HepG2 (cell line): ENCODE results near the gene CAPG. TPM values are rescaled to one million over a fixed set of nuclear protein-coding genes. Genes with fewer than 3 reads are reported as not detected.

Source experiments
- ATM ChIP-seq: fragments of 450-650 bp; IDR thresholded peaks from 2 replicates; pipeline ENCODE4 v1.7.1; 2017; ENCODE audit warnings: mild to moderate bottlenecking, borderline replicate concordance
- BHLHE40 ChIP-seq: IDR thresholded peaks from 2 replicates; pipeline ENCODE4 v1.6.1; 2011; ENCODE audit warnings: low read length, improper control_type of control experiment
- JUNB ChIP-seq: sonication (generic); formaldehyde crosslinking; IDR thresholded peaks from 2 replicates; pipeline ENCODE4 v1.8.0; 2022; ENCODE audit warnings: missing genetic modification reagents, mild to moderate bottlenecking, borderline replicate concordance
- JUND ChIP-seq: sonication (generic); formaldehyde crosslinking; IDR thresholded peaks from 2 replicates; pipeline ENCODE4 v1.8.0; 2022; ENCODE audit warnings: mild to moderate bottlenecking, missing genetic modification reagents
- LBX2 ChIP-seq: sonication (generic); formaldehyde crosslinking; IDR thresholded peaks from 2 replicates; pipeline ENCODE4 v1.5.0; 2020; ENCODE audit warnings: missing genetic modification reagents, mild to moderate bottlenecking, borderline replicate concordance
- NCOA1 ChIP-seq: sonication (generic); formaldehyde crosslinking; IDR thresholded peaks from 2 replicates; pipeline ENCODE4 v1.9.0; 2021; ENCODE audit warnings: missing genetic modification reagents
- SOX13 ChIP-seq, 3 experiments: fragments of 450-650 bp in 1 of 3; sonication (generic) in 1 of 3; formaldehyde crosslinking in 1 of 3; IDR thresholded peaks in 2 of 3; conservative IDR thresholded peaks in 1 of 3; 2 replicates each; pipeline versions ENCODE4 v1.5.0 to v1.6.1; 2016 to 2020; ENCODE audit warnings: antibody characterized with exemption in 1 of 3, mild to moderate bottlenecking in 1 of 3, missing compliant biosample characterization in 1 of 3, missing genetic modification reagents in 1 of 3, moderate library complexity in 1 of 3
- ZFP1 ChIP-seq: IDR thresholded peaks from 2 replicates; pipeline ENCODE4 v1.6.1; 2016
- ZKSCAN8 ChIP-seq: IDR thresholded peaks from 2 replicates; pipeline ENCODE4 v1.6.1; 2016; ENCODE audit warnings: borderline replicate concordance, missing genetic modification reagents, missing compliant biosample characterization
- ZNF138 ChIP-seq: sonication (generic); formaldehyde crosslinking; IDR thresholded peaks from 2 replicates; pipeline ENCODE4 v1.5.0; 2020; ENCODE audit warnings: mild to moderate bottlenecking, low read depth, missing genetic modification reagents
- ZNF274 ChIP-seq: sonication (generic); formaldehyde crosslinking; IDR thresholded peaks from 2 replicates; pipeline ENCODE4 v1.5.1; 2020; ENCODE audit warnings: mild to moderate bottlenecking, missing genetic modification reagents
- ZNF281 ChIP-seq: sonication (generic); formaldehyde crosslinking; IDR thresholded peaks from 2 replicates; pipeline ENCODE4 v1.4.0; 2020; ENCODE audit warnings: missing genetic modification reagents, borderline replicate concordance
- ZNF431 ChIP-seq: sonication (generic); formaldehyde crosslinking; IDR thresholded peaks from 2 replicates; pipeline ENCODE4 v1.9.0; 2022; ENCODE audit warnings: missing genetic modification reagents, low read depth, mild to moderate bottlenecking, borderline replicate concordance
- ZNF616 ChIP-seq: sonication (generic); formaldehyde crosslinking; IDR thresholded peaks from 2 replicates; pipeline ENCODE4 v1.5.0; 2020; ENCODE audit warnings: low read depth, mild to moderate bottlenecking, missing genetic modification reagents
- ZNF674 ChIP-seq: sonication (generic); formaldehyde crosslinking; IDR thresholded peaks from 2 replicates; pipeline ENCODE4 v1.5.0; 2020; ENCODE audit warnings: low read depth, mild to moderate bottlenecking, missing genetic modification reagents
- ZNF749 ChIP-seq: sonication (generic); formaldehyde crosslinking; IDR thresholded peaks from 2 replicates; pipeline ENCODE4 v1.8.0; 2022; ENCODE audit warnings: mild to moderate bottlenecking, missing genetic modification reagents, moderate library complexity, borderline replicate concordance
- polyA plus RNA-seq, 8 experiments: library from polyadenylated mRNA; depleted of rRNA in 3 of 8; stranded (reverse) in 7 of 8; unstranded in 1 of 8; fragments of >200 nt; fragmentation: Illumina TruSeq in 4 of 8; extraction: Trizol in 4 of 8; gene quantifications; 2 replicates each; pipeline versions ENCODE4 v1.2.1 to v1.2.3, GENCODE V29; 2011 to 2016; ENCODE audit warnings: low read depth in 4 of 8, missing spikeins in 1 of 8, mixed read lengths in 1 of 8; ENCODE audit not compliant: insufficient read depth in 1 of 8
- total RNA-seq, 5 experiments: library from RNA; depleted of rRNA; stranded (reverse); fragments of >200 nt; fragmentation: Illumina TruSeq; extraction: Trizol; gene quantifications; 2 replicates each; pipeline ENCODE4 v1.2.3, GENCODE V29; 2016; ENCODE audit warnings: low read depth in 1 of 5
- TF ChIP-seq, protein P1 (sequence below): sonication (generic); formaldehyde crosslinking; IDR thresholded peaks from 2 replicates; pipeline ENCODE4 v1.4.0; 2020; ENCODE audit warnings: missing genetic modification reagents, borderline replicate concordance
- TF ChIP-seq, protein P2 (sequence below): conservative IDR thresholded peaks from 2 replicates; pipeline ENCODE4 v1.6.1; 2018; ENCODE audit warnings: missing genetic modification reagents
- TF ChIP-seq, protein P3 (sequence below): sonication (generic); formaldehyde crosslinking; IDR thresholded peaks from 2 replicates; pipeline ENCODE4 v1.8.0; 2022; ENCODE audit warnings: missing genetic modification reagents, low read depth, mild to moderate bottlenecking, borderline replicate concordance

The CAPG gene
- total and polyA plus RNA-seq, 2 of the 13 experiments (the other 11 are each of a cell fraction or from before 2014, with no cell fraction given): 12.7 to 18.2 TPM

DNA sequence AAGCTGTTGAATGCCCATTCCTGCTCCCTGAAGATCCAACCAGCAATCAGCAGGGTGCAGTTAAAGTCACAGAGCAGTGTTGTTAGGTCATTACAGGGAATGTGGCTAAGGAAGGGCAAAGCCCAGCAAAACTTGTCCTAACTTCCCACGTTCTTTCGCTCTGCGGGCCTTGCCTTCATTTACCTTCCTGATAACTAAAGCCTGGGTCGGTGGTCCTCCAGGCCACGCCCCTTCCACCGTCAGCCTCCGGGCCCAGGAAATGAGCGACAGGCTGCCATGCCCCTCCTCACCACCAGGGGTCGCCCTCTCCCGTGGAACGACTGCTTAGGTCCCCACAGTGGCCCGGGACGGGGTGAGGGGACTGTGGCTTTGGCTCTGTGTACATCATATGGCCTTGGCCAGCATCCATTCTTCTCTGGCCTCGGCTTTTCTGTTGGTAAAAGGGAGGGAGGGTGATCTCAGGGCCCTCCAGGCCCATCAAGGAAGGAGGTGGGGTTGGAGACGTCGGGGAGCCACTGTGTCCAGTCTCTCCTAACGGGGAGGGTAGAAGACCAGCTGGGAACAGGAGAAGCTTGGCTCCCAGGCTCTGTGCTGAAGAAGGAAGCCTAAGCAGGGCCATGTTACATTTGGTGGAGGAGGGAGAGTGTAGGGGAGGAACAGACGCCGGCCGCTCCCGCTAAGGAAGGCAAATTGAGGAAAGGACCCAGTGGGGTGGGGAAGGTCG lies 10.5 kb upstream of the CAPG start (continued):
- no peak for TF ChIP-seq ZNF274
- no peak for TF ChIP-seq ZNF674 (CRISPR knock-in tag)
- no peak for TF ChIP-seq NCOA1 (CRISPR knock-in tag)
- TF ChIP-seq, protein P1, sequence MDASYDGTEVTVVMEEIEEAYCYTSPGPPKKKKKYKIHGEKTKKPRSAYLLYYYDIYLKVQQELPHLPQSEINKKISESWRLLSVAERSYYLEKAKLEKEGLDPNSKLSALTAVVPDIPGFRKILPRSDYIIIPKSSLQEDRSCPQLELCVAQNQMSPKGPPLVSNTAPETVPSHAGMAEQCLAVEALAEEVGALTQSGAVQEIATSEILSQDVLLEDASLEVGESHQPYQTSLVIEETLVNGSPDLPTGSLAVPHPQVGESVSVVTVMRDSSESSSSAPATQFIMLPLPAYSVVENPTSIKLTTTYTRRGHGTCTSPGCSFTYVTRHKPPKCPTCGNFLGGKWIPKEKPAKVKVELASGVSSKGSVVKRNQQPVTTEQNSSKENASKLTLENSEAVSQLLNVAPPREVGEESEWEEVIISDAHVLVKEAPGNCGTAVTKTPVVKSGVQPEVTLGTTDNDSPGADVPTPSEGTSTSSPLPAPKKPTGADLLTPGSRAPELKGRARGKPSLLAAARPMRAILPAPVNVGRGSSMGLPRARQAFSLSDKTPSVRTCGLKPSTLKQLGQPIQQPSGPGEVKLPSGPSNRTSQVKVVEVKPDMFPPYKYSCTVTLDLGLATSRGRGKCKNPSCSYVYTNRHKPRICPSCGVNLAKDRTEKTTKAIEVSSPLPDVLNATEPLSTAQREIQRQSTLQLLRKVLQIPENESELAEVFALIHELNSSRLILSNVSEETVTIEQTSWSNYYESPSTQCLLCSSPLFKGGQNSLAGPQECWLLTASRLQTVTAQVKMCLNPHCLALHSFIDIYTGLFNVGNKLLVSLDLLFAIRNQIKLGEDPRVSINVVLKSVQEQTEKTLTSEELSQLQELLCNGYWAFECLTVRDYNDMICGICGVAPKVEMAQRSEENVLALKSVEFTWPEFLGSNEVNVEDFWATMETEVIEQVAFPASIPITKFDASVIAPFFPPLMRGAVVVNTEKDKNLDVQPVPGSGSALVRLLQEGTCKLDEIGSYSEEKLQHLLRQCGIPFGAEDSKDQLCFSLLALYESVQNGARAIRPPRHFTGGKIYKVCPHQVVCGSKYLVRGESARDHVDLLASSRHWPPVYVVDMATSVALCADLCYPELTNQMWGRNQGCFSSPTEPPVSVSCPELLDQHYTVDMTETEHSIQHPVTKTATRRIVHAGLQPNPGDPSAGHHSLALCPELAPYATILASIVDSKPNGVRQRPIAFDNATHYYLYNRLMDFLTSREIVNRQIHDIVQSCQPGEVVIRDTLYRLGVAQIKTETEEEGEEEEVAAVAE (CRISPR knock-in tag): peak; percentile 80; the same call in 1 of the 2 replicates
- TF ChIP-seq, protein P2, sequence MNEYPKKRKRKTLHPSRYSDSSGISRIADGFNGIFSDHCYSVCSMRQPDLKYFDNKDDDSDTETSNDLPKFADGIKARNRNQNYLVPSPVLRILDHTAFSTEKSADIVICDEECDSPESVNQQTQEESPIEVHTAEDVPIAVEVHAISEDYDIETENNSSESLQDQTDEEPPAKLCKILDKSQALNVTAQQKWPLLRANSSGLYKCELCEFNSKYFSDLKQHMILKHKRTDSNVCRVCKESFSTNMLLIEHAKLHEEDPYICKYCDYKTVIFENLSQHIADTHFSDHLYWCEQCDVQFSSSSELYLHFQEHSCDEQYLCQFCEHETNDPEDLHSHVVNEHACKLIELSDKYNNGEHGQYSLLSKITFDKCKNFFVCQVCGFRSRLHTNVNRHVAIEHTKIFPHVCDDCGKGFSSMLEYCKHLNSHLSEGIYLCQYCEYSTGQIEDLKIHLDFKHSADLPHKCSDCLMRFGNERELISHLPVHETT (CRISPR knock-in tag): peak; percentile 44; the same call in 1 of the 2 replicates
- TF ChIP-seq ATM: no peak
- TF ChIP-seq ZNF138: no peak
- TF ChIP-seq ZNF281: peak; percentile 80
- TF ChIP-seq SOX13 (IDR thresholded peaks at IDR 0.05): no peak
- peak in 1 of 2 experiments; percentile 75; a peak in 2 of 4 replicates for TF ChIP-seq SOX13 (CRISPR knock-in tag; conservative IDR thresholded peaks at IDR 0.05 in 1 of 2, IDR thresholded peaks at IDR 0.05 in 1 of 2)
- no peak for TF ChIP-seq JUND (CRISPR knock-in tag)
- TF ChIP-seq ZFP1 (CRISPR knock-in tag): 0 out of 2 replicates have a peak, but pooled peaks have one; percentile 73
- TF ChIP-seq JUNB (CRISPR knock-in tag): no peak
- no peak for TF ChIP-seq ZNF749 (CRISPR knock-in tag)
- TF ChIP-seq, protein P3, sequence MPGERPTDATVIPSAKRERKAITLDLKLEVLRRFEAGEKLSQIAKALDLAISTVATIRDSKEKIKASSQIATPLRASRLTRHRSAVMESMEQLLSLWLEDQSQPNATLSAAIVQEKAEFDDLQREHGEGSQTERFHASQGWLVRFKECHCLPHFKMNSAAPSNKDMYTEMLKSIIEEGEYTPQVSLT (CRISPR knock-in tag): no peak
- TF ChIP-seq ZNF616 (CRISPR knock-in tag): peak; percentile 70; the same call in 1 of the 2 replicates
- no peak for TF ChIP-seq LBX2 (CRISPR knock-in tag)
- TF ChIP-seq ZKSCAN8: peak; percentile 79; the same call in 1 of the 2 replicates
- TF ChIP-seq ZNF431 (CRISPR knock-in tag): no peak
- TF ChIP-seq BHLHE40: peak; percentile 37; the same call in 1 of the 2 replicates
